Mesendoderm (in vitro differentiated cells): ENCODE data around the gene TRIM29.

ENCODE experiments used
- DNase-seq: peaks from one replicate; pipeline ENCODE4 v3.0.0; 2013
- H2AK5ac ChIP-seq: 2 replicates; pipeline ENCODE4 v1.6.1; 2013; ENCODE audit warnings: low read length, inconsistent platforms
- H2BK120ac ChIP-seq: 2 replicates; pipeline ENCODE4 v1.6.1; 2013; ENCODE audit warnings: low read depth, mild to moderate bottlenecking, low read length, moderate library complexity, mixed read lengths
- H2BK15ac ChIP-seq: replicated peaks from 2 replicates; pipeline ENCODE4 v1.6.1; 2013; ENCODE audit warnings: low read depth, mild to moderate bottlenecking, moderate library complexity
- H2BK5ac ChIP-seq: 2 replicates; pipeline ENCODE4 v1.6.1; 2013; ENCODE audit warnings: low read length, inconsistent platforms
- H3K18ac ChIP-seq: 2 replicates; pipeline ENCODE4 v1.6.1; 2013; ENCODE audit warnings: mild to moderate bottlenecking, low read length, mixed read lengths
- H3K23ac ChIP-seq: one replicate; pipeline ENCODE4 v1.6.1; 2013; ENCODE audit warnings: low read length
- H3K27ac ChIP-seq: 2 replicates; pipeline ENCODE4 v1.5.1; 2013; ENCODE audit warnings: low read depth, mild to moderate bottlenecking, inconsistent platforms, low read length, moderate library complexity
- H3K27me3 ChIP-seq: 2 replicates; pipeline ENCODE4 v1.6.1; 2013; ENCODE audit warnings: low read length, control low read depth, mild to moderate bottlenecking, inconsistent platforms; ENCODE audit not compliant: insufficient read depth, poor library complexity
- H3K36me3 ChIP-seq: 2 replicates; pipeline ENCODE4 v1.6.1; 2013; ENCODE audit warnings: low read length, inconsistent platforms; ENCODE audit not compliant: control insufficient read depth, insufficient read depth
- H3K4ac ChIP-seq: one replicate; pipeline ENCODE4 v1.6.1; 2013; ENCODE audit warnings: low read depth, mild to moderate bottlenecking, low read length, moderate library complexity
- H3K4me1 ChIP-seq: 2 replicates; pipeline ENCODE4 v1.6.1; 2013; ENCODE audit warnings: low read depth, low read length, inconsistent platforms; ENCODE audit not compliant: control insufficient read depth
- H3K4me2 ChIP-seq: 2 replicates; pipeline ENCODE4 v1.6.1; 2013; ENCODE audit warnings: low read length
- H3K4me3 ChIP-seq: 2 replicates; pipeline ENCODE4 v1.5.1; 2013; ENCODE audit warnings: mild to moderate bottlenecking, low read length
- H3K56ac ChIP-seq: one replicate; pipeline ENCODE4 v1.6.1; 2013; ENCODE audit warnings: low read length
- H3K79me1 ChIP-seq: 2 replicates; pipeline ENCODE4 v1.6.1; 2013; ENCODE audit warnings: low read length, inconsistent platforms
- H3K79me2 ChIP-seq: 2 replicates; pipeline ENCODE4 v1.6.1; 2013; ENCODE audit warnings: mild to moderate bottlenecking, low read length; ENCODE audit not compliant: control insufficient read depth, insufficient read depth
- H3K9ac ChIP-seq: 2 replicates; pipeline ENCODE4 v1.6.1; 2013; ENCODE audit warnings: low read length, inconsistent platforms
- H4K5ac ChIP-seq: one replicate; pipeline ENCODE4 v1.6.1; 2013; ENCODE audit warnings: low read length
- H4K8ac ChIP-seq: one replicate; pipeline ENCODE4 v1.6.1; 2013; ENCODE audit warnings: low read depth, mild to moderate bottlenecking, control low read depth, low read length, moderate library complexity
- WGBS: extraction: QIAGEN DNeasy Blood & Tissue Kit; methylation state at CpG from one replicate; pipeline ENCODE4 v1.1.7; 2013; ENCODE audit warnings: low lambda C conversion rate, missing lambda C conversion rate; ENCODE audit not compliant: insufficient coverage; ENCODE audit errors: extremely low coverage; 5-methylcytosine and 5-hydroxymethylcytosine counted together

Gene TRIM29

GRCh38 chr11:120184946-120185705, 47.2 kb upstream of the TRIM29 start:
- Histone ChIP-seq H3K27ac (no peak overlapping the region), H3K9ac (no peak overlapping the region), H3K56ac (no peak overlapping the region), H3K18ac (no peak overlapping the region), H4K5ac (no peak overlapping the region), H3K4me2 (no peak overlapping the region), H2BK5ac (no peak overlapping the region), H3K4me1 (no peaks in the 10 kb centered on the region), H4K8ac (no peak overlapping the region), H3K79me1 (no peaks in the 10 kb centered on the region), H3K4me3 (no peak overlapping the region), H3K27me3 (no peaks in the 10 kb centered on the region), H2BK120ac (no peak overlapping the region), H2BK15ac (no peak overlapping the region), H3K36me3 (no peaks in the 10 kb centered on the region), H2AK5ac (no peak overlapping the region), H3K79me2 (no peaks in the 10 kb centered on the region), H3K23ac (no peak overlapping the region), H3K4ac (no peak overlapping the region)
- no peak for DNase-seq
- WGBS: no CpG with 5 or more reads among the region's 7 CpGs

DNA sequence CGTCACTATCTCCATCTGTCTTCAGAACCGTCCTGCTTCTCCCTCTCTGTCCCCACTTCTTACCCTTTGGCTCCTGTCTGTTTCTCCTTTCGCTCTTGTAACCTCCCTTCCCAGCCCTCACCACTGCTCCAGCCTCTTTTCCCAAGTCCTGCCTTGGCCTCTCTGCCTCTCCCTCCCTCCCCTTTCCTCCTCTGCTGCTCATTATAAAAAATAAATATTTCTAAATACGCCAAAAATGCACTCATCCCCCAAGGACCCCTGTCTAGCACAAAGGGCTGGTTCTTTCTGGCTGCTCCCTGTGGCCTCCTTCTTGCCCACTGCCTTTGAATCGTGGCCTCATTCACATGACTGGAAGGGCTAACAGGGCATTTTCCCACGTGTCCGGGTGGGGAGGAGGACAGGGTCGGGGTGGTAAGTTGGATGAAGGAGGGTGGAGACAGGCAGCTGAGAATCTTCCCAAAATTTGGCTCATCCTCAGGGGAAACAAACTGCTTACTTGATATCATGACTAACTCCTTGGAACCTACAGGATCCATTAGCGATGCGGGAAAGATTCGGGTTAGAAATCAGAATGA, 46.5 kb upstream of the TRIM29 start:
- WGBS: no CpG with 5 or more reads among the region's 11 CpGs
- DNase-seq: no peak
- H3K4me1 ChIP-seq: no peaks in the 10 kb centered on the region

DNA sequence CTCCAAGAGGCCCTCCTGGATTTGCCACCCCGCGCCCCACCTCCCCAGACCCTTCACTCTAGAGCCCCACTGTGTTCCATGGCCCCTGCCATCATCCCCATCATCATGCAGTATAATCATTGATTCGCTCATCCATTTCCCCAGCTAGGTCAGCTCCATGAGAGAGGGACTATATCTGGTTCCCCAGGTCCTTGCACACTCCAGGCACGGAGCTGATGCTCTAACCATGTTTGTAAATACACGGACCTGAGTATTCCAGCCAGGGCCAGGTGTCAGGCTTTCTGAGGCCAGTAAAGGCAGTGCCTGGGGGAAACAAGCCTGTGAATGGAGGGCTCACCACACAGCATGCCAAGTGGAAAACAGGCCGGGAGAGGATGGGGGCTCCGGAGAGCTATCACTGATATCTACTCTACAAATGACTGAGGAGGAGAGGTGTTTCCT, 45.8 kb upstream of the TRIM29 start:
- no peak overlapping the region for H4K5ac ChIP-seq
- no peak overlapping the region for H2AK5ac ChIP-seq
- H2BK15ac ChIP-seq: no peak overlapping the region
- no peak overlapping the region for H3K56ac ChIP-seq
- no peak overlapping the region for H4K8ac ChIP-seq
- no peak overlapping the region for H2BK5ac ChIP-seq
- no peak overlapping the region for H3K27ac ChIP-seq
- no peaks in the 10 kb centered on the region for H3K4me1 ChIP-seq
- H3K36me3 ChIP-seq: no peaks in the 10 kb centered on the region
- WGBS: no CpG with 5 or more reads among the region's 7 CpGs
- no peaks in the 10 kb centered on the region for H3K79me1 ChIP-seq
- H3K4me3 ChIP-seq: no peak overlapping the region
- no peak overlapping the region for H3K23ac ChIP-seq
- DNase-seq: no peak
- H2BK120ac ChIP-seq: no peak overlapping the region
- H3K27me3 ChIP-seq: no peaks in the 10 kb centered on the region
- H3K4me2 ChIP-seq: no peak overlapping the region
- H3K79me2 ChIP-seq: no peaks in the 10 kb centered on the region
- no peak overlapping the region for H3K9ac ChIP-seq
- H3K4ac ChIP-seq: no peak overlapping the region
- H3K18ac ChIP-seq: no peak overlapping the region

More for the DNA sequence above, 46.5 kb upstream of the TRIM29 start:
- H4K5ac ChIP-seq: no peak overlapping the region
- no peak overlapping the region for H2BK5ac ChIP-seq
- no peak overlapping the region for H3K9ac ChIP-seq
- no peak overlapping the region for H3K56ac ChIP-seq
- H3K79me2 ChIP-seq: no peaks in the 10 kb centered on the region
- no peaks in the 10 kb centered on the region for H3K27me3 ChIP-seq
- no peak overlapping the region for H3K4me2 ChIP-seq
- H3K79me1 ChIP-seq: no peaks in the 10 kb centered on the region
- H3K27ac ChIP-seq: no peak overlapping the region
- H3K23ac ChIP-seq: no peak overlapping the region
- H2BK15ac ChIP-seq: no peak overlapping the region
- H2BK120ac ChIP-seq: no peak overlapping the region
- no peak overlapping the region for H2AK5ac ChIP-seq
- H4K8ac ChIP-seq: no peak overlapping the region
- no peaks in the 10 kb centered on the region for H3K36me3 ChIP-seq
- H3K4me3 ChIP-seq: no peak overlapping the region
- H3K4ac ChIP-seq: no peak overlapping the region
- H3K18ac ChIP-seq: no peak overlapping the region

DNA sequence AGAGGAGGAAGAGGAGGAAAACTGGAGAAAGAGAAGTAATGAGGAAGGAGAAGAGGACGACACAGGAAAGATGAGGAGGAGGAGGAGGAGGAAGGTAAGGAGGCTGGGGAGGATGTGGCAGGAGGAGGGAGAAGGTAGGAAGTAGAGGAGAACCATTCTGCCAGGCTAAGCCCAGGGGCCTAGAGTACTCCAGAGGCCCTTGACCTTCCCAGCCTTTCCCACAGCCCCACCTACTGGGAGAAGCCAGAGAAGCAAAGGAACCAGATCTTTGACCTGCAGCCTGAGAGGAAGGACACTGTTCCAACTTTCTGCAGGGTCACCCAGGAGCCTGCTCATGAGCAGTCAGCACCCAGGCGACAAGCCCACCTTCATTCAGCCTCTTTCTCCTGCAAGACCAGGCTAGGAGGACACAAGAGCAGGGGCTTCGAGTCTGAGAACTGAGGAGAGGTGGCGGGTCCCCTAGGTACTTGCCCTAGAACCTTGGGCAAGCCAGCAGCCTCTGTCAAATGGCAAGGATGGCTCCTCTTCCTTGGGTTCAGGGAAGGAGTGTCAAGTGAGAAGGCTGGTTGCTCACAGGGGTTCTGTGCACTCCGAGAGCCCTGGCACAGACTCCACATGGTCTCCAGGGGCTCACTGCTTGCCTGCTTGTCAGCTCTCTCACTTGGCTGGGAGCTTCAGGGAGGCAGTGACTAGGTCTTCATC, 45.0 kb upstream of the TRIM29 start:
- Histone ChIP-seq H3K79me2 (no peaks in the 10 kb centered on the region), H2BK5ac (no peak overlapping the region), H2AK5ac (no peak overlapping the region), H4K5ac (no peak overlapping the region), H3K36me3 (no peaks in the 10 kb centered on the region), H3K4ac (no peak overlapping the region), H3K4me1 (no peaks in the 10 kb centered on the region), H3K27ac (no peak overlapping the region), H3K18ac (no peak overlapping the region), H3K4me3 (no peak overlapping the region), H3K27me3 (no peaks in the 10 kb centered on the region), H4K8ac (no peak overlapping the region), H3K9ac (no peak overlapping the region), H3K23ac (no peak overlapping the region), H3K4me2 (no peak overlapping the region), H2BK120ac (no peak overlapping the region), H2BK15ac (no peak overlapping the region), H3K79me1 (no peaks in the 10 kb centered on the region), H3K56ac (peak overlapping the region; percentile 19)
- no CpG with 5 or more reads among the region's 5 CpGs for WGBS
- DNase-seq: peak; percentile 80

DNA sequence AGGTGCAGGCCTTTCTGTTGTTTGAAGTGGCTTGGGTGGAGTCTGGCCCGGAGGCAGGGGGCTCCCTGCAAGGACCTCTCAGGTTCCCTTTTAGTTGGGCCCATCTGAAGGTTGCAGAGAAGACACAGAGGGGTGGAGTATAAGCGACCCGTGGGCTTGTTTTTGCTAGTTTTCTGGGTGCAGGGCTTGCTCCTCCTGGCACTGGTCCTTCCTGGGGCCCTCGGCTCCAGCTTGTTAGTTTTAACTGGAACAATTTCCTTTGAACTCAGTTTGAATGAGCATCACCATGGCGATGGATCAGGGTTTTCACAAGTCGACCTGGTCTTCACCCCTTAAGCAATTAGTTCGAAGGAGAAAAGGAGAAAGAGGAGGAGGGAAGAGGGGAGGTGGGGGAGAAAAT, 44.5 kb upstream of the TRIM29 start:
- Histone ChIP-seq H3K4me1 (no peaks in the 10 kb centered on the region), H2BK15ac (no peak overlapping the region), H4K8ac (no peak overlapping the region), H4K5ac (no peak overlapping the region), H3K23ac (no peak overlapping the region), H3K56ac (peak overlapping the region; percentile 19), H3K36me3 (no peaks in the 10 kb centered on the region), H3K9ac (no peak overlapping the region), H2BK120ac (no peak overlapping the region), H2BK5ac (no peak overlapping the region), H3K27me3 (no peaks in the 10 kb centered on the region), H3K79me1 (no peaks in the 10 kb centered on the region), H3K18ac (no peak overlapping the region), H3K4me2 (no peak overlapping the region), H3K4me3 (no peak overlapping the region), H2AK5ac (no peak overlapping the region), H3K79me2 (no peaks in the 10 kb centered on the region), H3K27ac (no peak overlapping the region), H3K4ac (no peak overlapping the region)
- no peak for DNase-seq
- WGBS: no CpG with 5 or more reads among the region's 7 CpGs
